GM19043 (cell line): ENCODE results near the gene BCL2L11.

Experiments used
- ATAC-seq: cut with Tn5 transposase; IDR thresholded peaks from one replicate; pipeline ENCODE4 v1.9.1; 2021; ENCODE audit warnings: low read depth; ENCODE audit not compliant: unreplicated experiment

Gene BCL2L11

GRCh38 chr2:111216811-111217652 lies 96.3 kb downstream of the BCL2L11 start:
- ATAC-seq: no peak
